IMR-90 (cell line): ENCODE data around the gene CMTR1. TPM values are rescaled to one million over a fixed set of nuclear protein-coding genes. Genes with fewer than 3 reads are reported as not detected.

Experiments
- ATAC-seq: fragments of 200-7000 bp; cut with Tn5 transposase; 2 replicates; pipeline ENCODE4 v1.9.1; 2020; ENCODE audit warnings: low read depth, mild to moderate bottlenecking, moderate library complexity
- BruUV-seq: library from RNA; stranded (reverse); fragments of 400-500 nt; replicated peaks from 2 replicates; lab custom pipeline; 2021; lab: Mats Ljungman, UMichigan
- CTCF ChIA-PET: fragments of 300-600 bp; formaldehyde crosslinking; extraction: SDS; loops from one replicate; lab custom pipeline; 2021; ENCODE audit warnings: antibody characterized with exemption; lab: Yijun Ruan, JAX
- POLR2A ChIA-PET: fragments of 300-600 bp; sonication (Branson Sonifier 250); formaldehyde crosslinking; loops from one replicate; lab custom pipeline; 2022; ENCODE audit warnings: antibody characterized with exemption; ENCODE audit not compliant: unreplicated experiment; lab: Charles Lee
- DNase-seq: peaks from one replicate; pipeline ENCODE4 v3.0.0; 2013
- H2AFZ ChIP-seq: replicated peaks from 2 replicates; pipeline ENCODE3; 2013; ENCODE audit warnings: low read length, mild to moderate bottlenecking; ENCODE audit not compliant: poor library complexity
- H2AK5ac ChIP-seq: 2 replicates; pipeline ENCODE4 v1.6.1; 2013; ENCODE audit warnings: low read depth, low read length, inconsistent platforms
- H2AK9ac ChIP-seq: replicated peaks from 2 replicates; pipeline ENCODE3; 2013; ENCODE audit warnings: mild to moderate bottlenecking, low read depth, low read length, moderate library complexity; ENCODE audit not compliant: poor library complexity
- H2BK120ac ChIP-seq: 2 replicates; pipeline ENCODE4 v1.6.1; 2013; ENCODE audit warnings: low read depth, low read length, inconsistent platforms
- H2BK15ac ChIP-seq: 3 replicates; pipeline ENCODE4 v1.6.1; 2013; ENCODE audit warnings: low read depth, low read length, inconsistent platforms
- H2BK20ac ChIP-seq: 2 replicates; pipeline ENCODE4 v1.6.1; 2013; ENCODE audit warnings: low read depth, mild to moderate bottlenecking, inconsistent platforms, low read length, moderate library complexity
- H2BK5ac ChIP-seq: 2 replicates; pipeline ENCODE4 v1.6.1; 2013; ENCODE audit warnings: mild to moderate bottlenecking, low read depth, low read length, inconsistent platforms; ENCODE audit not compliant: poor library complexity, severe bottlenecking
- H3K14ac ChIP-seq: replicated peaks from 2 replicates; pipeline ENCODE4 v1.6.1; 2013; ENCODE audit warnings: low read depth, low read length, inconsistent platforms
- H3K18ac ChIP-seq: 2 replicates; pipeline ENCODE4 v1.6.1; 2013; ENCODE audit warnings: low read depth, low read length, control low read depth
- H3K23ac ChIP-seq: 2 replicates; pipeline ENCODE4 v1.6.1; 2013; ENCODE audit warnings: low read depth, low read length, inconsistent platforms
- H3K27ac ChIP-seq: 2 replicates; pipeline ENCODE4 v1.5.1; 2013; ENCODE audit warnings: mild to moderate bottlenecking, control low read depth, low read length; ENCODE audit not compliant: insufficient read depth
- H3K27me3 ChIP-seq: 2 replicates; pipeline ENCODE4 v1.6.1; 2013; ENCODE audit warnings: low read length; ENCODE audit not compliant: control insufficient read depth, insufficient read depth
- H3K36me3 ChIP-seq: 2 replicates; pipeline ENCODE4 v1.6.1; 2013; ENCODE audit warnings: low read length, mixed read lengths; ENCODE audit not compliant: control insufficient read depth, insufficient read depth
- H3K4ac ChIP-seq: 2 replicates; pipeline ENCODE4 v1.6.1; 2013; ENCODE audit warnings: low read depth, low read length, inconsistent platforms
- H3K4me1 ChIP-seq: 2 replicates; pipeline ENCODE4 v1.6.1; 2013; ENCODE audit warnings: low read length, mixed read lengths; ENCODE audit not compliant: control insufficient read depth, insufficient read depth
- H3K4me2 ChIP-seq: 2 replicates; pipeline ENCODE4 v1.6.1; 2013; ENCODE audit warnings: low read depth, mild to moderate bottlenecking, control low read depth, low read length, moderate library complexity
- H3K4me3 ChIP-seq: 2 replicates; pipeline ENCODE4 v1.5.1; 2013; ENCODE audit warnings: low read depth, mild to moderate bottlenecking, control low read depth, low read length, moderate library complexity; ENCODE audit not compliant: insufficient read depth
- H3K56ac ChIP-seq: 2 replicates; pipeline ENCODE4 v1.6.1; 2013; ENCODE audit warnings: low read length, inconsistent platforms; ENCODE audit not compliant: insufficient read depth; ENCODE audit errors: extremely low read depth
- H3K79me1 ChIP-seq, 2 experiments: 2 replicates each; pipeline ENCODE4 v1.6.1; 2013; ENCODE audit warnings: low read length in 2 of 2, inconsistent platforms in 1 of 2, low read depth in 1 of 2
- H3K9ac ChIP-seq: 2 replicates; pipeline ENCODE4 v1.6.1; 2013; ENCODE audit warnings: low read depth, low read length, control low read depth
- H3K9me1 ChIP-seq: 2 replicates; pipeline ENCODE4 v1.6.1; 2013; ENCODE audit warnings: low read length, inconsistent platforms; ENCODE audit not compliant: insufficient read depth
- H3K9me3 ChIP-seq: 2 replicates; pipeline ENCODE4 v1.6.1; 2013; ENCODE audit warnings: low read length; ENCODE audit not compliant: control insufficient read depth, insufficient read depth
- H4K20me1 ChIP-seq: 2 replicates; pipeline ENCODE4 v1.6.1; 2013; ENCODE audit warnings: low read length, inconsistent platforms; ENCODE audit not compliant: insufficient read depth
- H4K5ac ChIP-seq: 2 replicates; pipeline ENCODE4 v1.6.1; 2013; ENCODE audit warnings: mild to moderate bottlenecking, low read depth, low read length, control low read depth
- H4K8ac ChIP-seq, 2 experiments: 2 replicates each; pipeline ENCODE4 v1.6.1; 2013; ENCODE audit warnings: low read depth in 2 of 2, low read length in 2 of 2, control low read depth in 1 of 2, inconsistent platforms in 1 of 2
- H4K91ac ChIP-seq: 2 replicates; pipeline ENCODE4 v1.6.1; 2013; ENCODE audit warnings: low read depth, low read length, inconsistent platforms; ENCODE audit not compliant: insufficient read depth
- NFE2L2 ChIP-seq: fragments of 150-350 bp; IDR thresholded peaks from 2 replicates; pipeline ENCODE4 v1.6.1; 2016; ENCODE audit warnings: low read depth, mild to moderate bottlenecking, low read length
- POLR2A ChIP-seq: IDR thresholded peaks from 2 replicates; pipeline ENCODE4 v1.6.1; 2012; ENCODE audit warnings: mild to moderate bottlenecking, low read depth, low read length
- RAD21 ChIP-seq: IDR thresholded peaks from 2 replicates; pipeline ENCODE4 v1.6.1; 2012; ENCODE audit warnings: low read length, improper control_type of control experiment
- RFX5 ChIP-seq: IDR thresholded peaks from 2 replicates; pipeline ENCODE4 v1.8.0; 2012; ENCODE audit warnings: low read depth, mild to moderate bottlenecking, low read length, moderate library complexity
- WGBS, 2 experiments: methylation state at CpG; one replicate each; pipeline versions ENCODE4 v1.1.5 to v1.1.7; 2013; ENCODE audit warnings: missing lambda C conversion rate in 2 of 2; ENCODE audit not compliant: insufficient read length in 1 of 2; ENCODE audit errors: extremely low coverage in 2 of 2; 5-methylcytosine and 5-hydroxymethylcytosine counted together
- dilution Hi-C: fragments of 300-500 bp; cut with HindIII; formaldehyde crosslinking; loops from one replicate; pipeline ENCODE4 v1.14.3; 2018; ENCODE audit warnings: low sequenced_read_pairs; ENCODE audit not compliant: unreplicated experiment
- in situ Hi-C: fragments of 300-500 bp; cut with MboI; formaldehyde crosslinking; loops from 3 replicates; pipeline ENCODE4 v1.14.3; 2019; ENCODE audit warnings: low sequenced_read_pairs, inconsistent platforms, mixed read lengths
- intact Hi-C: fragments of 100-400 bp; cut with micrococcal nuclease; formaldehyde crosslinking; loops from 2 replicates; pipeline ENCODE4 v1.10.0; 2022
- polyA plus RNA-seq, 3 experiments: library from polyadenylated mRNA; depleted of rRNA; stranded (reverse); fragments of >200 nt; gene quantifications; 2 replicates each; pipeline ENCODE4 v1.2.3, GENCODE V29; 2012; ENCODE audit warnings: low replicate concordance in 1 of 3
- total RNA-seq: library from RNA; depleted of rRNA; stranded (reverse); fragments of >200 nt; gene quantifications from 2 replicates; pipeline ENCODE4 v1.2.3, GENCODE V29; 2012

CMTR1 gene
- total and polyA plus RNA-seq, 2 of the 4 experiments (the other 2 are of a cell fraction), result 22.6 to 30.1 TPM

- H2AK9ac ChIP-seq, result no peak overlapping the region
- H2BK120ac ChIP-seq, result no peak overlapping the region
- no peak overlapping the region for H3K18ac ChIP-seq
- no peak for TF ChIP-seq RAD21
- TF ChIP-seq POLR2A, result no peak
- no peak for TF ChIP-seq RFX5
- no peak for TF ChIP-seq NFE2L2
- in situ Hi-C loops, result no loop called here
- no CpG with 5 or more reads among the region's 7 CpGs for WGBS, 2 experiments
- peaks cover 4% of the 10 kb centered on the region; the same call in 1 of the 2 replicates for H3K9me1 ChIP-seq
- no peak overlapping the region for H2BK15ac ChIP-seq
- intact Hi-C loops, result no loop called here
- H3K27me3 ChIP-seq, result peaks cover 34% of the 10 kb centered on the region
- H3K36me3 ChIP-seq, result no peaks in the 10 kb centered on the region
- ChIA-PET CTCF (no interaction called here), POLR2A (no interaction called here)
- H3K4me3 ChIP-seq, result no peak overlapping the region
- H4K5ac ChIP-seq, result no peak overlapping the region
- no peak overlapping the region for H4K8ac ChIP-seq
- ATAC-seq (no peak), DNase-seq (no peak)
- no peak overlapping the region for H2AK5ac ChIP-seq
- no peak overlapping the region; the same call in 1 of the 2 replicates for H3K23ac ChIP-seq
- H4K91ac ChIP-seq, result no peak overlapping the region
- no peaks in the 10 kb centered on the region for H3K9me3 ChIP-seq
- H2BK20ac ChIP-seq, result no peak overlapping the region
- dilution Hi-C loops, result no loop called here
- H3K27ac ChIP-seq, result no peak overlapping the region
- no peaks in the 10 kb centered on the region for H3K4me1 ChIP-seq
- peaks cover 3 to 11% of the 10 kb centered on the region in 2 experiments; a peak in 2 of 4 replicates for H3K79me1 ChIP-seq
- H3K9ac ChIP-seq, result no peak overlapping the region
- no peak overlapping the region for H3K4me2 ChIP-seq
- no peak overlapping the region for H2BK5ac ChIP-seq
- H3K14ac ChIP-seq, result no peak overlapping the region
- H3K56ac ChIP-seq, result no peak overlapping the region
- H2AFZ ChIP-seq, result no peak overlapping the region
- H4K20me1 ChIP-seq, result no peaks in the 10 kb centered on the region
- BruUV-seq, result no TSS peak
- no peak overlapping the region for H3K4ac ChIP-seq
Measured at GRCh38 chr6:37503309-37503965, 70.4 kb downstream of the CMTR1 start.
